IMR-90 (cell line): ENCODE data around the gene ZFHX3. TPM values are rescaled to one million over a fixed set of nuclear protein-coding genes. Genes with fewer than 3 reads are reported as not detected.

Experiments used
- ATAC-seq: fragments of 200-7000 bp; cut with Tn5 transposase; 2 replicates; pipeline ENCODE4 v1.9.1; 2020; ENCODE audit warnings: low read depth, mild to moderate bottlenecking, moderate library complexity
- Bru-seq: library from RNA; stranded (reverse); fragments of 400-500 nt; gene quantifications from one replicate; lab custom pipeline; 2021; lab: Mats Ljungman, UMichigan
- BruChase-seq, 2 experiments: library from RNA; stranded (reverse); fragments of 400-500 nt; gene quantifications; one replicate each; lab custom pipeline; 2021; lab: Mats Ljungman, UMichigan
- BruUV-seq: library from RNA; stranded (reverse); fragments of 400-500 nt; replicated peaks from 2 replicates; lab custom pipeline; 2021; lab: Mats Ljungman, UMichigan
- CTCF ChIA-PET: fragments of 300-600 bp; formaldehyde crosslinking; extraction: SDS; loops from one replicate; lab custom pipeline; 2021; ENCODE audit warnings: antibody characterized with exemption; lab: Yijun Ruan, JAX
- POLR2A ChIA-PET: fragments of 300-600 bp; sonication (Branson Sonifier 250); formaldehyde crosslinking; loops from one replicate; lab custom pipeline; 2022; ENCODE audit warnings: antibody characterized with exemption; ENCODE audit not compliant: unreplicated experiment; lab: Charles Lee
- DNase-seq: peaks from one replicate; pipeline ENCODE4 v3.0.0; 2013
- H2AFZ ChIP-seq: replicated peaks from 2 replicates; pipeline ENCODE3; 2013; ENCODE audit warnings: low read length, mild to moderate bottlenecking; ENCODE audit not compliant: poor library complexity
- H2AK5ac ChIP-seq: 2 replicates; pipeline ENCODE4 v1.6.1; 2013; ENCODE audit warnings: low read depth, low read length, inconsistent platforms
- H2AK9ac ChIP-seq: replicated peaks from 2 replicates; pipeline ENCODE3; 2013; ENCODE audit warnings: mild to moderate bottlenecking, low read depth, low read length, moderate library complexity; ENCODE audit not compliant: poor library complexity
- H2BK120ac ChIP-seq: 2 replicates; pipeline ENCODE4 v1.6.1; 2013; ENCODE audit warnings: low read depth, low read length, inconsistent platforms
- H2BK15ac ChIP-seq: 3 replicates; pipeline ENCODE4 v1.6.1; 2013; ENCODE audit warnings: low read depth, low read length, inconsistent platforms
- H2BK20ac ChIP-seq: 2 replicates; pipeline ENCODE4 v1.6.1; 2013; ENCODE audit warnings: low read depth, mild to moderate bottlenecking, inconsistent platforms, low read length, moderate library complexity
- H2BK5ac ChIP-seq: 2 replicates; pipeline ENCODE4 v1.6.1; 2013; ENCODE audit warnings: mild to moderate bottlenecking, low read depth, low read length, inconsistent platforms; ENCODE audit not compliant: poor library complexity, severe bottlenecking
- H3K14ac ChIP-seq: replicated peaks from 2 replicates; pipeline ENCODE4 v1.6.1; 2013; ENCODE audit warnings: low read depth, low read length, inconsistent platforms
- H3K18ac ChIP-seq: 2 replicates; pipeline ENCODE4 v1.6.1; 2013; ENCODE audit warnings: low read depth, low read length, control low read depth
- H3K23ac ChIP-seq: 2 replicates; pipeline ENCODE4 v1.6.1; 2013; ENCODE audit warnings: low read depth, low read length, inconsistent platforms
- H3K27ac ChIP-seq: 2 replicates; pipeline ENCODE4 v1.5.1; 2013; ENCODE audit warnings: mild to moderate bottlenecking, control low read depth, low read length; ENCODE audit not compliant: insufficient read depth
- H3K27me3 ChIP-seq: 2 replicates; pipeline ENCODE4 v1.6.1; 2013; ENCODE audit warnings: low read length; ENCODE audit not compliant: control insufficient read depth, insufficient read depth
- H3K36me3 ChIP-seq: 2 replicates; pipeline ENCODE4 v1.6.1; 2013; ENCODE audit warnings: low read length, mixed read lengths; ENCODE audit not compliant: control insufficient read depth, insufficient read depth
- H3K4ac ChIP-seq: 2 replicates; pipeline ENCODE4 v1.6.1; 2013; ENCODE audit warnings: low read depth, low read length, inconsistent platforms
- H3K4me1 ChIP-seq: 2 replicates; pipeline ENCODE4 v1.6.1; 2013; ENCODE audit warnings: low read length, mixed read lengths; ENCODE audit not compliant: control insufficient read depth, insufficient read depth
- H3K4me2 ChIP-seq: 2 replicates; pipeline ENCODE4 v1.6.1; 2013; ENCODE audit warnings: low read depth, mild to moderate bottlenecking, control low read depth, low read length, moderate library complexity
- H3K4me3 ChIP-seq: 2 replicates; pipeline ENCODE4 v1.5.1; 2013; ENCODE audit warnings: low read depth, mild to moderate bottlenecking, control low read depth, low read length, moderate library complexity; ENCODE audit not compliant: insufficient read depth
- H3K56ac ChIP-seq: 2 replicates; pipeline ENCODE4 v1.6.1; 2013; ENCODE audit warnings: low read length, inconsistent platforms; ENCODE audit not compliant: insufficient read depth; ENCODE audit errors: extremely low read depth
- H3K79me1 ChIP-seq, 2 experiments: 2 replicates each; pipeline ENCODE4 v1.6.1; 2013; ENCODE audit warnings: low read length in 2 of 2, inconsistent platforms in 1 of 2, low read depth in 1 of 2
- H3K9ac ChIP-seq: 2 replicates; pipeline ENCODE4 v1.6.1; 2013; ENCODE audit warnings: low read depth, low read length, control low read depth
- H3K9me1 ChIP-seq: 2 replicates; pipeline ENCODE4 v1.6.1; 2013; ENCODE audit warnings: low read length, inconsistent platforms; ENCODE audit not compliant: insufficient read depth
- H3K9me3 ChIP-seq: 2 replicates; pipeline ENCODE4 v1.6.1; 2013; ENCODE audit warnings: low read length; ENCODE audit not compliant: control insufficient read depth, insufficient read depth
- H4K20me1 ChIP-seq: 2 replicates; pipeline ENCODE4 v1.6.1; 2013; ENCODE audit warnings: low read length, inconsistent platforms; ENCODE audit not compliant: insufficient read depth
- H4K5ac ChIP-seq: 2 replicates; pipeline ENCODE4 v1.6.1; 2013; ENCODE audit warnings: mild to moderate bottlenecking, low read depth, low read length, control low read depth
- H4K8ac ChIP-seq, 2 experiments: 2 replicates each; pipeline ENCODE4 v1.6.1; 2013; ENCODE audit warnings: low read depth in 2 of 2, low read length in 2 of 2, control low read depth in 1 of 2, inconsistent platforms in 1 of 2
- H4K91ac ChIP-seq: 2 replicates; pipeline ENCODE4 v1.6.1; 2013; ENCODE audit warnings: low read depth, low read length, inconsistent platforms; ENCODE audit not compliant: insufficient read depth
- BHLHE40 ChIP-seq: fragments of 150-350 bp; IDR thresholded peaks from 2 replicates; pipeline ENCODE4 v1.6.1; 2016; ENCODE audit warnings: mild to moderate bottlenecking, low read depth, low read length
- CEBPB ChIP-seq: IDR thresholded peaks from 2 replicates; pipeline ENCODE4 v1.6.1; 2012; ENCODE audit warnings: low read depth, low read length, improper control_type of control experiment
- CHD1 ChIP-seq: IDR thresholded peaks from 2 replicates; pipeline ENCODE4 v1.6.1; 2012; ENCODE audit warnings: low read depth, low read length, improper control_type of control experiment
- NFE2L2 ChIP-seq: fragments of 150-350 bp; IDR thresholded peaks from 2 replicates; pipeline ENCODE4 v1.6.1; 2016; ENCODE audit warnings: low read depth, mild to moderate bottlenecking, low read length
- RAD21 ChIP-seq: IDR thresholded peaks from 2 replicates; pipeline ENCODE4 v1.6.1; 2012; ENCODE audit warnings: low read length, improper control_type of control experiment
- RCOR1 ChIP-seq: IDR thresholded peaks from 2 replicates; pipeline ENCODE4 v1.6.1; 2012; ENCODE audit warnings: mild to moderate bottlenecking, low read length, improper control_type of control experiment; ENCODE audit not compliant: insufficient replicate concordance
- RFX5 ChIP-seq: IDR thresholded peaks from 2 replicates; pipeline ENCODE4 v1.8.0; 2012; ENCODE audit warnings: low read depth, mild to moderate bottlenecking, low read length, moderate library complexity
- SMC3 ChIP-seq: fragments of 150-350 bp; IDR thresholded peaks from 2 replicates; pipeline ENCODE4 v1.6.1; 2016; ENCODE audit warnings: low read depth, mild to moderate bottlenecking, antibody characterized with exemption, low read length, moderate library complexity
- WGBS, 2 experiments: methylation state at CpG; one replicate each; pipeline versions ENCODE4 v1.1.5 to v1.1.7; 2013; ENCODE audit warnings: missing lambda C conversion rate in 2 of 2; ENCODE audit not compliant: insufficient read length in 1 of 2; ENCODE audit errors: extremely low coverage in 2 of 2; 5-methylcytosine and 5-hydroxymethylcytosine counted together
- dilution Hi-C: fragments of 300-500 bp; cut with HindIII; formaldehyde crosslinking; loops from one replicate; pipeline ENCODE4 v1.14.3; 2018; ENCODE audit warnings: low sequenced_read_pairs; ENCODE audit not compliant: unreplicated experiment
- in situ Hi-C: fragments of 300-500 bp; cut with MboI; formaldehyde crosslinking; loops from 3 replicates; pipeline ENCODE4 v1.14.3; 2019; ENCODE audit warnings: low sequenced_read_pairs, inconsistent platforms, mixed read lengths
- intact Hi-C: fragments of 100-400 bp; cut with micrococcal nuclease; formaldehyde crosslinking; loops from 2 replicates; pipeline ENCODE4 v1.10.0; 2022
- long read RNA-seq: library from polyadenylated mRNA; unstranded; transcript quantifications from one replicate; pipeline ENCODE4 v2.0.0, GENCODE V29; 2021; ENCODE audit not compliant: unreplicated experiment
- polyA plus RNA-seq, 3 experiments: library from polyadenylated mRNA; depleted of rRNA; stranded (reverse); fragments of >200 nt; gene quantifications; 2 replicates each; pipeline ENCODE4 v1.2.3, GENCODE V29; 2012; ENCODE audit warnings: low replicate concordance in 1 of 3
- total RNA-seq: library from RNA; depleted of rRNA; stranded (reverse); fragments of >200 nt; gene quantifications from 2 replicates; pipeline ENCODE4 v1.2.3, GENCODE V29; 2012; rRNA removed
- TF ChIP-seq, protein P1 (sequence below): conservative IDR thresholded peaks from 2 replicates; pipeline ENCODE4 v1.5.1; 2012; ENCODE audit warnings: mild to moderate bottlenecking, low read depth, low read length, improper control_type of control experiment

The ZFHX3 gene, protein sequence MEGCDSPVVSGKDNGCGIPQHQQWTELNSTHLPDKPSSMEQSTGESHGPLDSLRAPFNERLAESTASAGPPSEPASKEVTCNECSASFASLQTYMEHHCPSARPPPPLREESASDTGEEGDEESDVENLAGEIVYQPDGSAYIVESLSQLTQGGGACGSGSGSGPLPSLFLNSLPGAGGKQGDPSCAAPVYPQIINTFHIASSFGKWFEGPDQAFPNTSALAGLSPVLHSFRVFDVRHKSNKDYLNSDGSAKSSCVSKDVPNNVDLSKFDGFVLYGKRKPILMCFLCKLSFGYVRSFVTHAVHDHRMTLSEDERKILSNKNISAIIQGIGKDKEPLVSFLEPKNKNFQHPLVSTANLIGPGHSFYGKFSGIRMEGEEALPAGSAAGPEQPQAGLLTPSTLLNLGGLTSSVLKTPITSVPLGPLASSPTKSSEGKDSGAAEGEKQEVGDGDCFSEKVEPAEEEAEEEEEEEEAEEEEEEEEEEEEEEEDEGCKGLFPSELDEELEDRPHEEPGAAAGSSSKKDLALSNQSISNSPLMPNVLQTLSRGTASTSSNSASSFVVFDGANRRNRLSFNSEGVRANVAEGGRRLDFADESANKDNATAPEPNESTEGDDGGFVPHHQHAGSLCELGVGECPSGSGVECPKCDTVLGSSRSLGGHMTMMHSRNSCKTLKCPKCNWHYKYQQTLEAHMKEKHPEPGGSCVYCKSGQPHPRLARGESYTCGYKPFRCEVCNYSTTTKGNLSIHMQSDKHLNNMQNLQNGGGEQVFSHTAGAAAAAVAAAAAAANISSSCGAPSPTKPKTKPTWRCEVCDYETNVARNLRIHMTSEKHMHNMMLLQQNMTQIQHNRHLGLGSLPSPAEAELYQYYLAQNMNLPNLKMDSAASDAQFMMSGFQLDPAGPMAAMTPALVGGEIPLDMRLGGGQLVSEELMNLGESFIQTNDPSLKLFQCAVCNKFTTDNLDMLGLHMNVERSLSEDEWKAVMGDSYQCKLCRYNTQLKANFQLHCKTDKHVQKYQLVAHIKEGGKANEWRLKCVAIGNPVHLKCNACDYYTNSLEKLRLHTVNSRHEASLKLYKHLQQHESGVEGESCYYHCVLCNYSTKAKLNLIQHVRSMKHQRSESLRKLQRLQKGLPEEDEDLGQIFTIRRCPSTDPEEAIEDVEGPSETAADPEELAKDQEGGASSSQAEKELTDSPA (N-terminal part only)
- total RNA-seq (1.4 and 2.2 TPM in 2 replicates), polyA plus RNA-seq (2012; rRNA removed) (1.7 and 2.0 TPM in 2 replicates), Bru-seq, nascent RNA (percentile 60 among the genes with signal in this experiment), BruChase-seq, experiment 1, labeled RNA remaining after a 6-hour chase (percentile 60 among the genes with signal in this experiment), BruChase-seq, experiment 2, labeled RNA remaining after a 2-hour chase (percentile 59 among the genes with signal in this experiment)
- polyA plus RNA-seq (2012; cell fraction: cytosol; rRNA removed), result 0.78 and 1.1 TPM in 2 replicates
- polyA plus RNA-seq (2012; cell fraction: nucleus; rRNA removed; ENCODE audit: low replicate concordance), result 1.9 and 2.8 TPM in 2 replicates
- long read RNA-seq, partial matches to known transcripts, result 4 of 16 reads
- long read RNA-seq, other reads (novel, unspliced or antisense), result 12 of 16 reads

DNA sequence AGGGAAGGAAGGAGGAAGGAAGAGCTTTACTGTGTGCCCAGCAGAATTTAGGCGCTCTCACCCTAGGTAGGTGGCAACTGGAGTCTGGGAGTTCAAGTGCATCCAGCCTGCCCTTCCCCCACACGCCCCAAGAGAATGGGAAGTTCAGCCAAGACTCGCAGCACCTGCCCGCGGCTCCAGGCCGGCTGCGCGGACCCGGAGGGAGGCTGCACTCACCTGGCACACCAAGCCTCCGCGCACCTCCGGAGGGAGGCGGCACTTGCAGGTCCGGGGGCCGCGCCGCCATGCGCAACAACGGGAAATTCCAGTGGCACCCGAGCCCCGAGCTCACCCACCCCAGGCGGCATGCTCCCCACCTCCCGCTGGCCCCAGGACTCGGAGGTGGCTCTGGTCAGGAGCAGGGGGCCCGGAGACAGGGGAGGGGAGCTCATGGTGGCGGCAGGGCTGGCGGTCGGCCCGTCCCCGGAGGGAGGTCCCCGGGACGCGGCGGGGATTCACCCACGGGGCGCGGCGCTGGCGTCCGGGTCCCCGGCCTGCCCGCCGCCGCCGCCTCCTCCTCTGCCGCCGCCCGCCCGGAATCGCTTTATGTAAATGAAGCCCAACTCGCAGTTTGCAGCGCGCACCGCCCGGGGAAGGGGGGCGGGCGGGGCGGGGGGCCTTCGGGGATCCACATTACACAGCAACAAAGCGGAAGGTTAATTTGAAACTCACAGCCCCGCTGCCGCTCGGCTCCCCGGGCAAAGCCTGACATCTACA lies at the start of gene ZFHX3:
ZFHX3 (minus strand) TSS at position 593 of the 756 bp plus-strand sequence. CDS start 87,983 bp downstream, outside the sequence.
- peak within 1 kb of the TSS; percentile 97 for H3K23ac ChIP-seq
- in situ Hi-C loops (no loop called here), intact Hi-C loops (no loop called here), dilution Hi-C loops (loop anchor here (25.0 kb wide), 1 partner anchor 110 kb away; no protein-coding TSS in a partner anchor)
- H2BK15ac ChIP-seq, result peak within 1 kb of the TSS; percentile 79
- peak; percentile 49 for DNase-seq
- H4K91ac ChIP-seq, result peak within 1 kb of the TSS; percentile 85
- peaks cover 44 to 83% of the 10 kb centered on the region in 2 experiments for H3K79me1 ChIP-seq
- peak within 1 kb of the TSS; percentile 91 for H3K4me2 ChIP-seq
- peak within 1 kb of the TSS; percentile 82 for H3K14ac ChIP-seq
- POLR2A ChIA-PET, result no interaction called here
- ATAC-seq, result peak; percentile 52
- H2AFZ ChIP-seq, result peak within 1 kb of the TSS; percentile 78
- H3K9me3 ChIP-seq, result no peaks in the 10 kb centered on the region
- peak within 1 kb of the TSS; percentile 53 for H3K4me3 ChIP-seq
- CTCF ChIA-PET, result interaction anchor here (0.5 to 1.2 kb wide), 2 partner anchors 129 to 215 kb away, joined by 4 to 7 read pairs; no protein-coding TSS in a partner anchor
- peak within 1 kb of the TSS; percentile 95 for H3K4ac ChIP-seq
- H2AK5ac ChIP-seq, result peak within 1 kb of the TSS; percentile 86
- H3K36me3 ChIP-seq, result no peaks in the 10 kb centered on the region
- H4K8ac ChIP-seq, result peak within 1 kb of the TSS; percentile 90 to 94
- H3K18ac ChIP-seq, result peak within 1 kb of the TSS; percentile 58
- peak within 1 kb of the TSS; percentile 82 for H2BK5ac ChIP-seq
- H3K4me1 ChIP-seq, result peaks cover 53% of the 10 kb centered on the region
- peaks cover 21% of the 10 kb centered on the region; the same call in 1 of the 2 replicates for H3K9me1 ChIP-seq
- BruUV-seq, result no TSS peak
- peak within 1 kb of the TSS; percentile 85 for H2BK120ac ChIP-seq
- 1% methylated on average over 21 of the region's 64 CpGs; no CpG with 5 or more reads in 1 of the 2 experiments for WGBS, 2 experiments
- H4K5ac ChIP-seq, result peak within 1 kb of the TSS; percentile 71
- H4K20me1 ChIP-seq, result peaks cover 30% of the 10 kb centered on the region; the same call in 1 of the 2 replicates
- H3K56ac ChIP-seq, result peak within 1 kb of the TSS; percentile 76
- H3K9ac ChIP-seq, result peak within 1 kb of the TSS; percentile 90
- H3K27ac ChIP-seq, result peak within 1 kb of the TSS; percentile 92
- no peaks in the 10 kb centered on the region for H3K27me3 ChIP-seq
- peak within 1 kb of the TSS; percentile 91 for H2AK9ac ChIP-seq
- H2BK20ac ChIP-seq, result peak within 1 kb of the TSS; percentile 88
- TF ChIP-seq CHD1 (no peak), BHLHE40 (no peak), NFE2L2 (no peak), CEBPB (no peak), RFX5 (no peak), RAD21 (peak; percentile 35), RCOR1 (no peak), SMC3 (no peak)
- TF ChIP-seq, protein P1, sequence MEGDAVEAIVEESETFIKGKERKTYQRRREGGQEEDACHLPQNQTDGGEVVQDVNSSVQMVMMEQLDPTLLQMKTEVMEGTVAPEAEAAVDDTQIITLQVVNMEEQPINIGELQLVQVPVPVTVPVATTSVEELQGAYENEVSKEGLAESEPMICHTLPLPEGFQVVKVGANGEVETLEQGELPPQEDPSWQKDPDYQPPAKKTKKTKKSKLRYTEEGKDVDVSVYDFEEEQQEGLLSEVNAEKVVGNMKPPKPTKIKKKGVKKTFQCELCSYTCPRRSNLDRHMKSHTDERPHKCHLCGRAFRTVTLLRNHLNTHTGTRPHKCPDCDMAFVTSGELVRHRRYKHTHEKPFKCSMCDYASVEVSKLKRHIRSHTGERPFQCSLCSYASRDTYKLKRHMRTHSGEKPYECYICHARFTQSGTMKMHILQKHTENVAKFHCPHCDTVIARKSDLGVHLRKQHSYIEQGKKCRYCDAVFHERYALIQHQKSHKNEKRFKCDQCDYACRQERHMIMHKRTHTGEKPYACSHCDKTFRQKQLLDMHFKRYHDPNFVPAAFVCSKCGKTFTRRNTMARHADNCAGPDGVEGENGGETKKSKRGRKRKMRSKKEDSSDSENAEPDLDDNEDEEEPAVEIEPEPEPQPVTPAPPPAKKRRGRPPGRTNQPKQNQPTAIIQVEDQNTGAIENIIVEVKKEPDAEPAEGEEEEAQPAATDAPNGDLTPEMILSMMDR, result peak; percentile 29; the same call in 1 of the 2 replicates
